NCI-H2171 (cell line): ENCODE measurements around the gene CYP4F11.
"Not testable (repeated sequence)": the region's sequence is repeated elsewhere in the genome, so short reads cannot be mapped to it uniquely, and the experiment has no call there.

Experiments
- DNase-seq: peaks from one replicate; lab custom pipeline; 2025; lab: John Stamatoyannopoulos, UW

The CYP4F11 gene

GRCh38 chr19:15922021-15922420, 12.3 kb downstream of the CYP4F11 start:
- no peak for DNase-seq

- DNase-seq = no peak
Measured at GRCh38 chr19:15919243-15919642, 15.1 kb downstream of the CYP4F11 start.

- no peak for DNase-seq
Measured at GRCh38 chr19:15915109-15915508, 19.2 kb downstream of the CYP4F11 start.

- no peak for DNase-seq
Measured at GRCh38 chr19:15913830-15914229, 20.5 kb downstream of the CYP4F11 start.

GRCh38 chr19:15913384-15913783, 20.9 kb downstream of the CYP4F11 start:
- no peak for DNase-seq

GRCh38 chr19:15911599-15912235, 22.6 kb downstream of the CYP4F11 start:
- no peak for DNase-seq

- DNase-seq = no peak
Measured at GRCh38 chr19:15905026-15905425, 29.3 kb downstream of the CYP4F11 start.

GRCh38 chr19:15902898-15903297, 31.4 kb downstream of the CYP4F11 start:
- DNase-seq = not testable (repeated sequence)

GRCh38 chr19:15902254-15902653, 32.1 kb downstream of the CYP4F11 start:
- DNase-seq = no peak

- DNase-seq = no peak
Measured at GRCh38 chr19:15900504-15900903, 33.8 kb downstream of the CYP4F11 start.

- not testable (repeated sequence) for DNase-seq
Measured at GRCh38 chr19:15900032-15900431, 34.3 kb downstream of the CYP4F11 start.

GRCh38 chr19:15899561-15899960, 34.8 kb downstream of the CYP4F11 start:
- not testable (repeated sequence) for DNase-seq

GRCh38 chr19:15897738-15898276, 36.5 kb downstream of the CYP4F11 start, which contains the start of gene CYP4F2:
Gene CYP4F2 (minus strand): TSS chr19:15898074. CDS start chr19:15897611, 463 bp downstream.
- no peak for DNase-seq

- no peak for DNase-seq
Measured at GRCh38 chr19:15897026-15897737, 37.1 kb downstream of the CYP4F11 start.

GRCh38 chr19:15895876-15896430, 38.4 kb downstream of the CYP4F11 start:
- DNase-seq = no peak

- DNase-seq = no peak
Measured at GRCh38 chr19:15894359-15894758, 40.0 kb downstream of the CYP4F11 start.

- no peak for DNase-seq
Measured at GRCh38 chr19:15893477-15893876, 40.9 kb downstream of the CYP4F11 start.

GRCh38 chr19:15892012-15892411, 42.3 kb downstream of the CYP4F11 start:
- DNase-seq = no peak

GRCh38 chr19:15891434-15891833, 42.9 kb downstream of the CYP4F11 start:
- no peak for DNase-seq

- DNase-seq = not testable (repeated sequence)
Measured at GRCh38 chr19:15889339-15889738, 45.0 kb downstream of the CYP4F11 start.

- DNase-seq = no peak
Measured at GRCh38 chr19:15885919-15886318, 48.4 kb downstream of the CYP4F11 start.

GRCh38 chr19:15885167-15885566, 49.2 kb downstream of the CYP4F11 start:
- no peak for DNase-seq

GRCh38 chr19:15883329-15883728, 51.0 kb downstream of the CYP4F11 start:
- DNase-seq = not testable (repeated sequence)
